Right lung (tissue), 5 donors: Measurements from ENCODE around the gene OR5B21. TPM values are rescaled to one million over a fixed set of nuclear protein-coding genes. Genes with fewer than 3 reads are reported as not detected.

Experiments
- DNase-seq, 2 donors: peaks; one replicate each; pipeline ENCODE4 v3.0.0-alpha.2; 2013
- polyA plus RNA-seq, 5 donors: library from polyadenylated mRNA; unstranded; fragments of 120-200 nt; gene quantifications; one replicate each; pipeline versions ENCODE4 v1.2.1 to v1.2.3, GENCODE V29; 2013; ENCODE audit warnings: inconsistent platforms in 1 of 5, low replicate concordance in 1 of 5; ENCODE audit not compliant: insufficient read length in 5 of 5, insufficient read depth in 1 of 5

OR5B21 gene
- polyA plus RNA-seq, 5 donors: not detected

GRCh38 chr11:58494101-58494500 is 13.8 kb downstream of the OR5B21 start:
- DNase-seq: no peak

GRCh38 chr11:58493676-58494075 is 14.2 kb downstream of the OR5B21 start:
- no peak for DNase-seq

DNA sequence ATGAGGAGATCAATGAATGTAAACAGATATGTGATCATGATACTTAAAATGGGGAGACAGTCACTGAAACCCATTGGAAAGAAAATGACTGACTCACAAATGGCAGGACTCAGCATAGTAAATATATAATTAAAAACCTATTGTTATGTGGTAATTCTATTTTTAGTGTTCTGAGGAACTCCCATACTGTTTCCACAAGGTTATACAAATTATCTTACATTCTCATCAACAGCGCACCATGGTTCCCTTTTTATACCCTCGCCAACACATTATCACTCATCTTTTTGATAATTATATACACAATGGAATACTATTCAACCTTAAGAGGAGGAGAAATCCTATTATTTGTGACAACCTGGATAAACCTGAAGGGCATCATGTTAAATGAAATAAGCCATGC is 17.1 kb downstream of the OR5B21 start:
- DNase-seq: no peak

DNA sequence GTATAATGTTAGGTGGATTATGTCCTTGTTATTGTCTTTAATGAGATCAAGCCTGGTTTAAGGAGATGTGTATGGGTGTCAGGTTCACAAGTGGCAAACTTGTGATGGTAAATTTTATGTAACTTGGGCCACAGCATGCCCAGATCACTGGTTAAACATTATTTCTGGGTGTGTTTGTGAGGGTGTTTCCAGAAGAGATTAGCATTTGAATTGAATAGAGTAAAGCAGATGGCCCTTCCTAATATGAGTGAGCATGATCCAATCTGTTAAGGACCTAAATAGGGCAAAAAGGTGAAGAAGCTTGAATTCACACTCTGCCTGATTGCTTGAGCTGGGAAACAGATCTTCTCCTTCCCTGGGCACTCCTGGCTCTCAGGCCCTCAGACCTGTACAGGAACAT is 20.7 kb downstream of the OR5B21 start:
- DNase-seq: no peak

DNA sequence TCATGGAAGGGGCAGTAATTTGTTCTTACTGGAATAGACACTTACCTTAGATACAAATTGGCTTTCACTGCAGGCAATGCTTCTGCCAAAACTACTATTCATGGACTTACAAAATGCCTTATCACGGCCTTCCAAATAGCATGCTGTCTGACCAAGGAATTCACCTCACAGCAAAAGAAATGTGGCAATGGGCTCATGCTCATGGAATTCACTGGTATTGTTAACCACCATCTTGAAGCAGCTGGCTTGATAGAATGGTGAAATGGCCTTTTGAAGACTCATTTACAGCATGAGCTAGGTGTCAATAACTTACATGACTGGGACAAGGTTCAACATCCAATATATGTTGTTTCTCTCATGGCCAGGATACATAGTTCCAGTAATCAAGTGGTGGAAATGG is 21.9 kb downstream of the OR5B21 start:
- DNase-seq: no peak

- no peak for DNase-seq
These were observed 36.0 kb downstream of the OR5B21 start for GRCh38 chr11:58471892-58472291.

DNA sequence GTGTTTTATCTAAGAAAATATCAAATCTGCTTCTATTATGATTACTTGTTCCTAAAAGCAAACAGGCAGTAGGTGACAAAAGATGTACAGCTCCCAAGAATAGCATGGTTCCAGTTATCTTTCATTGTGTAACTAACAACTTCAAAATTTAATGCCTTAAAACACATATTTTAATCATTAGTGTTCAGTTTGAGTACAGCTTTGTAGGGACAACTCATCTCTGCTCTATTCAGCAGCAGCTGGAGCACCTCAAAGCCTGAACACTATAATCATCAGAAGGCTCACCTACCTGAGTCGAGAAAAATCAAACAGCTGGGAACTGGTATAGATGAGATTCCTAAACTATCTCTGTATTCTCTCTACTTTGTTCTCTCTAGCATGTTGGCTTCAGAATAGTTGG is 41.6 kb downstream of the OR5B21 start:
- no peak for DNase-seq

DNA sequence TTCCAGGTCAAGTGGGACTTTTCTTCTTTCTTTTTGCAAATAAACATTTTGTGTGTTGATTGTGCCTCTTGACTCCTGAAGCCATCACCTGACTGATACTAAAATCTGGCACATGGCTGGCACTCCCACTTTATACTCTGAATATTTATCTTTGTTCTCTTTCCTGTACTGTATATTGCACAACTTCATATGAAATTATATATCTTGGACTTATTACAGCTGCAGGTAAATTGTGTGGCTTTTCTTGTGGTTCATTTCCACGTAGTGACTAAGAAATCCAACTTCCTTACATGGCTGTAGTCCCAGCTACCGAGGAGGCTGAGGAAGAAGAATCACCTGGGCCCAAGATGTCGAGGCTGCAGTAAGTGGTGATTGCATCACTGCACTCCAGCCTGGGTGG is 42.2 kb downstream of the OR5B21 start:
- no peak for DNase-seq

Other genes starting within 250 kb of the OR5B21 start
- not detected for gene OR10W1, start 239.8 kb downstream of the OR5B21 start, polyA plus RNA-seq
- not detected for gene OR5B17, start 149.0 kb downstream of the OR5B21 start, polyA plus RNA-seq
- gene OR5B3, start 101.2 kb downstream of the OR5B21 start, polyA plus RNA-seq: not detected
- not detected for gene OR5B2, start 80.0 kb downstream of the OR5B21 start, polyA plus RNA-seq
- not detected for gene OR5B12, start 65.9 kb downstream of the OR5B21 start, polyA plus RNA-seq
- gene LPXN, start 67.8 kb upstream of the OR5B21 start, polyA plus RNA-seq: 10 to 100 TPM in 3 of 5 donors, 1 to 10 TPM in 2; 8.1 to 10.6 (median 10.4) TPM
- 10 to 100 TPM; 50.6 to 62.4 (median 61.5) TPM for gene ZFP91, start 71.0 kb upstream of the OR5B21 start, polyA plus RNA-seq
- gene CNTF, start 114.6 kb upstream of the OR5B21 start, polyA plus RNA-seq: 1 to 10 TPM in 4 of 5 donors, under 1 TPM in 1; 0.61 to 1.2 (median 1.0) TPM
- under 1 TPM in 2 of 5 donors, not detected in 3; 0.18 to 0.58 TPM for gene GLYAT, start 223.8 kb upstream of the OR5B21 start, polyA plus RNA-seq